ENCODE measurements around the gene KDM1B. TPM values are rescaled to one million over a fixed set of nuclear protein-coding genes. Genes with fewer than 3 reads are reported as not detected.

Gene KDM1B
- 7.6 to 8.7 TPM (median 8.3 TPM) in 5 replicates for total RNA-seq (2022; extraction: Qiagen RNA extraction; ENCODE audit: low read depth)

GRCh38 chr6:18155150-18155863 is at the start of gene KDM1B:
Gene KDM1B (plus strand): TSS chr6:18155422. CDS start chr6:18159896, 4,474 bp downstream.

GRCh38 chr6:18122128-18123093 is 32.8 kb upstream of the KDM1B start, which contains the start of gene NHLRC1:
Gene NHLRC1 (minus strand): TSS chr6:18122677. CDS start chr6:18122606, 71 bp downstream.

GRCh38 chr6:18154507-18155149 is 594 bp upstream of the KDM1B start, which contains the start of gene TPMT:
Gene TPMT (minus strand): TSS chr6:18155077. CDS start chr6:18149127, 5,950 bp downstream.

GRCh38 chr6:18264219-18264922 is 109.1 kb downstream of the KDM1B start, which contains the start of gene DEK:
Gene DEK (minus strand): TSS chr6:18264530. CDS start chr6:18263987, 543 bp downstream.

Other genes starting within 250 kb of the KDM1B start
- 20.1 to 25.2 TPM (median 22.7 TPM) in 5 replicates for gene KIF13A, start 167.8 kb upstream of the KDM1B start, total RNA-seq (2022; extraction: Qiagen RNA extraction; ENCODE audit: low read depth)
- gene NHLRC1, start 32.7 kb upstream of the KDM1B start, total RNA-seq (2022; extraction: Qiagen RNA extraction; ENCODE audit: low read depth): 1.5 to 2.2 TPM (median 1.8 TPM) in 5 replicates
- gene TPMT, start 345 bp upstream of the KDM1B start, total RNA-seq (2022; extraction: Qiagen RNA extraction; ENCODE audit: low read depth): 5.8 to 7.1 TPM (median 6.3 TPM) in 5 replicates
- 75.4 to 128 TPM (median 90.9 TPM) in 5 replicates for gene DEK, start 109.1 kb downstream of the KDM1B start, total RNA-seq (2022; extraction: Qiagen RNA extraction; ENCODE audit: low read depth)
- gene RNF144B, start 231.9 kb downstream of the KDM1B start, total RNA-seq (2022; extraction: Qiagen RNA extraction; ENCODE audit: low read depth): 0.30 to 0.53 TPM (median 0.42 TPM) in 5 replicates

Data from A549 treated with CpdA at 1 μM for 4 hours (cell line).